NCI-H748 (cell line): ENCODE data around the gene SLC9A7.
"Not testable (repeated sequence)": the region's sequence is repeated elsewhere in the genome, so short reads cannot be mapped to it uniquely, and the experiment has no call there.

Experiments used
- DNase-seq: peaks from one replicate; lab custom pipeline; 2025; ENCODE audit not compliant: unreplicated experiment; lab: John Stamatoyannopoulos, UW

SLC9A7 gene

GRCh38 chrX:46754586-46755061, 4.3 kb downstream of the SLC9A7 start:
- no peak for DNase-seq

DNA sequence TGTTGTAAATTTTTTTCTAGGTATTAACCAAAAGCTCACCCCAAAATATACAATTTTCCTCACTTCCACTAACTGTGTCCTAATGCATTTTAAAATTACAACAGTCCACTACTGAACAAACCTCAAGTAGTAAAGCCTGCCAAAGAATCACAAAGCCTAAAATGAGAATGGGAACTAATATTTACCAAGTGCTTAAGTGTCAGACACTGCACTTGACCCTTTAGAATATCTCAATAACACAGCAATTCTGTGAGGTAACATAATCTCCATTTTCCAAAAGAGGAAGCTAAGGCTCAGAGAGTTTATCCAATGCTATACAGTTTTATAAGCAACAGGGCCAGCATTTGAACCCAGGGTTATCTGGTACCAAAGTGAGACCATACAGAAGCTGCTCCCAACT, 4.9 kb downstream of the SLC9A7 start:
- peak; percentile 43 for DNase-seq

DNA sequence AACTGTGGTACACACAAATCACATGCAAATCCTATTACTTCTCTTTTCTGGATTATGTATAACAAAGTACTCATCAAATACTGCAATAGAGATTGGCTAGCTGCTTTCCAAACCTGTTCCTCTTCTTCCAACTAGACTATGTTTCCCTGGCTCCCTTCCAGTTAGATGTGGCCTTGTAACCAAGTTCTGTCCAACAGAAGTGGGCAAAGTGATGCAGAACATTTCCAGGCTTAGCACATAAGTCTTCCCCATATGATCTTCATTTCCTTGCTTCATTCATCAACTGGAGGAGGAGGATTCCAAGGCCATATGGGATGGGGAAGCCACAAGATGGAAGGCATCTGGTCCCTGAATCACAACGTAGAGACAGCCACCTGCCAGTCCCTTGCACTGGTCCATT, 8.0 kb downstream of the SLC9A7 start:
- no peak for DNase-seq

- no peak for DNase-seq
Measured at GRCh38 chrX:46744009-46744408, 14.9 kb downstream of the SLC9A7 start.

DNA sequence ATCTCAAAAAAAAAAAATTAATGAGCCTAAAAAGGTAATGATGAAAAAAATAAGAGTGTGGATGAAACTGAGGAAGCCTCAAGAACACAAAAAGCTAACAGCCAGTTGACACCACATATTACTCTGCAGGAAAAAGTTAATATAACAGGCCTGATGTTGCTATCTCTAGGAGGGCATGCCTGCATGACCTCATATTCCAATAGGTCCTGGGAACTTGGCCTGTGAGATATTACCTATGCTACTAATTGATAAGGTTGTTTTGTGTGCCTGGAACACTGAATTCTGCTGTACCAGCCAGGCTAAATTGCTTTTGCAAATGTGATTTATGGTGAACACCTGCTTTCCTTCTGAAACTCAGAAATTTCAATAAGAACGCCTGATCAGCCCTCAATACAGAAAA, 15.9 kb downstream of the SLC9A7 start:
- DNase-seq = no peak

DNA sequence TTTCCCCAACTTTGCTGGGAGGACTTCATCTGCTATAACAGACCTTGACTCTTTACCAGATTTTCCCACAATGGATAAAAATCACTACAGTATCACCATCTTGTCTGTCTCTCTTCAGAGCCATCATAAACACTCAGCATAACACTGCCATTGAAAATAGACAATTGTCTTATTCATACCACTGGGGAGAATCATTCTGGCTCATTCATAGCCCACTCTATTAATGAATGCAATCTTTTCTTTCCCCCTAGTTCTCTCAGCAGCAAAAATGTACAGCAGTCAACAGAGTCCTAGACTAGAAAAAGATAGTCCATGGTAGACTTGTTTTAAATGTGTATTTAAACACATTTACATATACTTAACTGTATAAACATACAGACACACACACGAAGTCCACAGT, 19.2 kb downstream of the SLC9A7 start:
- DNase-seq = no peak

DNA sequence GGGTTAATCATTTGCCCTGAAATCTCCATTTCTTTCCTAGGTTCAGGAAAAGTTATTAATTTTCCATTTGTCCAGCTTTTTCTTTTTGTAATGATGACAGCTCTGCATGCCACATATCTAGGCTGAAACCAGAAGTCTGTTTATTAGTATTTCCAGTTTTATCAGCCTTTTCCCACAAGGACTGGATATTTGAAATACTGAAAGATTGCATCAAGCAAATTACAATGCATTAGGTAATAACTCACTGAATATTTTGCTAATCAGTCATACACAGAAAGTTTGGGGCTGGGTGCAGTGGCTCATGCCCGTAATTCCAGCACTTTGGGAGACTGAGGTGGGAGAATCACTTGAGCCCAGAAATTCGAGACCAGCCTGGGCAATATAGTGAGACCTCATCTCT, 21.5 kb downstream of the SLC9A7 start:
- DNase-seq = no peak

DNA sequence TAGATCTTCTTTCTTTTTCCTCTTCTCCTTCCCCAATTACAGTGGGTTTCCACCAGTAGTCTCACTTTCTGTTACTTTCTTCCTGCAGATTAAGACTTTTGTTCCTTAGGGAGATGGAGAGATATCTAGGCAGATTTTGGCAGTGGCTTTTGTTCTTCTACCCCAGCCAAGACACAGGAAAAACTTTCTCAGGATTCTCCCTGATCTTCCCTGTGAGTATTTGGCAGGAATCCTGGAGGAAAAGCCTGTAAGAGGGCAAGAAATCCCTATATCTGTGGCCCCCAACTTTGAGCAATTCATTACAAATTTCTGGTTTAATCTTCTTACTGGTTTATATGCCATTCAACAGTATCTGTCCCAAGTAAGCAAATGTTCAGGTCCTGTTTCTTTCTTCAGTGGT, 21.9 kb downstream of the SLC9A7 start:
- DNase-seq = no peak

DNA sequence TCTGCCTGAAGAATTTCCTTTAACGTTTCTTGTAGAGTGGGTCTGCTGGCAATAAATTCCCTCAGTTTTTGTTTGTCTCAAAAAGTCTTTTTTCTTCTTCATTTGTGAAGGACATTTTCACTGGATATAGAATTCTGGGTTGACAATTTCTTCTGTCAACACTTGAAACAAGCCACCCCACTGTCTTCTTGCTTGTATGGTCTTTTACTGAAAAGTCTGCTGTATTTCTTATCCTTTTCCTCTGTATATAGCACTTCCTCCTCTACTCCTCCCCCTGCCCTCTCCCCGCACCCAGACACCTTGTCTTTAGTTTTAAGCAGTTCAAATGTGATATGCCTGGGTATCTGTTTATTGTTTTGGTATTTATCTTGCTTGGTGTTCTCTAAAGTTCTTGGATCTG, 23.3 kb downstream of the SLC9A7 start:
- DNase-seq = no peak

DNA sequence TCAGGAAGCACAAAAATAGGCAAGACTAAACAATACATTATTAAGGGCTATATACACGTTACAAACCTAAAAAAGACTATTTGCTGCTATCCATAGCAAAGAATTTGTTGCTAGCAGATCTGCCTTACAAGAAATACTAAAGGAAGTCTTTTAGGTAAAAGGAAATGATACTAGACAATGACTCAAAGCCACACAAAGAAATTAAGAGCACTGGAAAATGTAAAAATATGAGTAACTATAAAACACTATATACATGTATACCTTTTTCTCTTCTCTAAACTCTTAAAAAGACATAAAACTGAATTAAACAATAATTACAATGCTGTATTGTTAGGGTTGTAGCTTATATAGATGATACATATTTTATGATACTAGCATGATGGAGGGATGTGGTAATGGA, 25.7 kb downstream of the SLC9A7 start:
- no peak for DNase-seq

DNA sequence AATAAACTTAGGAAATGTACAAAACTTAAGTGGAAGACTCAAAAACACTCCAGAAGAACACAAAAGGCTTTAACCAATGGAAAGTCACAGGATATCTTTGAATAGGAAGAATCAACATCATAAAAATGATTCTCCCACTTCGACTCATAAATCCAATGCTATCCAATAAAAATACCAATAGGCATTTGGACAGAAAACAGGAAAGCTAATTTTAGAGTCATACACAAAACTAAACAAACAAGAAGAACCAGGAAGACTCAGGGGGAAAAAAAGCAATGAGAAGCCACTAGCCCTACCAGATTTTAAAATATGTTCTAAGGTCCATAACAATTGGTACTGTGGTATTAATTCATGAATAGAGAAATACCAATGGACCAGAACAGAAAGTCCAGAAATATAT, 28.2 kb downstream of the SLC9A7 start:
- no peak for DNase-seq

DNA sequence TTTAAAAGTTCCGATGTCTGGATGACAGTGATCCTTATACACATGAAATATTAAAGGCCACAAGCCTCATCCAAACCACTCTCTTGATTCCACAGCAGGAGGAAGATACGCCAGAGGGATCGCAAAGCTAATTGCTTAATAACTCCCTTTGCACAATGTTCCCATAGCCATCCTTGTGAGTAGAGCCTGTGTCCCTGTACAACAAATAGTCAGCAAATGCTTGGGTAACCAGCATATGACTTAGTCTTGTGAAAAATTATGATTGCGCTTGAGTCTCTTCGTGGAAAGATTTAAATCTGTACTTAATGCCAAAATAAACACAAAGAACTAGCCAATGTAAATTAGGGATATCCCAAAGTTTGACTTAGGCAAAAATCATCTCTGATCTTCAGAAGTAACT, 31.5 kb downstream of the SLC9A7 start:
- no peak for DNase-seq

- not testable (repeated sequence) for DNase-seq
Measured at GRCh38 chrX:46723569-46723927, 35.4 kb downstream of the SLC9A7 start.

- DNase-seq = no peak
Measured at GRCh38 chrX:46722742-46723568, 36.0 kb downstream of the SLC9A7 start.

GRCh38 chrX:46716796-46717195, 42.1 kb downstream of the SLC9A7 start:
- DNase-seq = no peak

- DNase-seq = no peak
Measured at GRCh38 chrX:46715997-46716396, 42.9 kb downstream of the SLC9A7 start.

GRCh38 chrX:46715530-46715929, 43.4 kb downstream of the SLC9A7 start:
- DNase-seq = no peak

DNA sequence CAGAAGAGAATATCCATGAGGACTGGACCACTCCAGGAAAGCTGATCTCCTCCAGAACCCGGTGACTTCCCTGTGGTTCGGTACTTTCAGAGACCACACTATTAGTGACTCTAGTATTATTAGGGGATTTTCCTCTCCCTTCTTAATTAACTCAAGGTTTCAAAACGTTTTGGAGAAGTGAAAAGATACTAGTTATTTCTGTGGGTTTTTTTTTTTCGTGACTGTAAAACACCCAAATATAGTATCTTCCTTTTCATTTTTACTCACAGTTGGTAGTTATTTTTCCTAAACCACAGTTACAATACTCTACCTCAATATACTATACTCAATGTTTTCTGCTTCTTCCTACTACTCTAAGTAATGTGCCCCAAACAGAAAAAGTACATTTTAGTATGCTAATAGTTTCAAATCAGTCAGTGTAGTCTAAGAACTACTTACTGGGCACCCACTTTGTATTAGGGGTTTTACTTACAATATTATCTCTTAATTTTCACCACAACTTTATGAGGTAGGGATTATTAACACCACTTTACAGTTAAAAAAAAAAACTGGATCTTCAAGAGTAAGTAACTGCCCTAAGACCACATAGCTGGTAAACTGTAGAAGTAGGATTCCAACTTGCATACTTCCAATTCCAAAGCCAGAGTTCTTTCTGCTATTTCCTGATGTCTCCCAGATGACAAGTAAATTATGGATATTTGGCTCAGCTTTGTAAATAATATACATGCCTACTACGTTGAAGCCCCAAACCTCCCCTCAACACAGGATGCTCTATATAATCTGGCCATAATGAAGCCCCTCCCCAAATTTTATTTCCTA, 45.0 kb downstream of the SLC9A7 start:
- no peak for DNase-seq

- DNase-seq = no peak
Measured at GRCh38 chrX:46712764-46713163, 46.2 kb downstream of the SLC9A7 start.

- DNase-seq = peak; percentile 7
Measured at GRCh38 chrX:46710927-46711623, 47.8 kb downstream of the SLC9A7 start.

DNA sequence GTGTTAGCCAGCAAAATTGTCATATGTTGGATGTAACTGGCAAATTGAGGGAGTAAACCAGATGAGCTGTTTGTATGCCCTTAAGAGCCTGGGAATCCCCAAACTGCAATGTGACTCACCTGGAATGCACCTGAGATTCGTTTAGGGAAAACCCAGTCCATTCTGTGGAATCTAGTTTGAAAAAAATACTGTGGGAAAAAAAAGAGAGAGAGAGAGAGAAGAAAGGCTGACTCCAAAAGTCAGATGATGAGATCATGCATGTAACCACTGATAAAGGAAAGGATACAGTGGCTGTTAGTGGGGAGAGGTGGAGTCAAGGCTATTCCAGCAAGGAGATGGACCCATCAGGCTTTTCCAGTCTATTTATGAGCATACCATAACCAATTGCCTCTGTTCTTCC, 48.5 kb downstream of the SLC9A7 start:
- no peak for DNase-seq
